Testis (tissue), 3 donors: ENCODE data around the gene NUMA1. TPM values are rescaled to one million over a fixed set of nuclear protein-coding genes. Genes with fewer than 3 reads are reported as not detected.

Source experiments
- DNase-seq: peaks from one replicate; pipeline ENCODE4 v3.0.0-alpha.2; 2019
- H3K27ac ChIP-seq, 2 donors: fragments of 200-600 bp; sonication (generic); one replicate each; pipeline ENCODE4 v1.5.1; 2019
- H3K27me3 ChIP-seq: fragments of 200-600 bp; sonication (generic); one replicate; pipeline ENCODE4 v1.5.1; 2019
- H3K36me3 ChIP-seq: fragments of 200-600 bp; sonication (generic); one replicate; pipeline ENCODE4 v1.5.1; 2017; ENCODE audit warnings: low read depth; ENCODE audit errors: missing control alignments
- H3K4me1 ChIP-seq: fragments of 200-600 bp; sonication (generic); one replicate; pipeline ENCODE4 v1.5.1; 2019
- H3K4me3 ChIP-seq, 2 donors: fragments of 200-600 bp; sonication (generic); one replicate each; pipeline ENCODE4 v1.5.1; 2017 to 2019
- H3K9me3 ChIP-seq: fragments of 200-600 bp; sonication (generic); one replicate; pipeline ENCODE4 v1.5.1; 2017
- POLR2A ChIP-seq: fragments of 450-650 bp; IDR thresholded peaks from one replicate; pipeline ENCODE4 v1.6.1; 2017; ENCODE audit warnings: antibody characterized with exemption, mild to moderate bottlenecking, moderate library complexity
- WGBS, 2 donors: methylation state at CpG; one replicate each; pipeline ENCODE4 v1.1.5; 2018; 5-methylcytosine and 5-hydroxymethylcytosine counted together
- intact Hi-C: fragments of 100-400 bp; cut with DNase I; formaldehyde crosslinking; loops from one replicate; pipeline ENCODE4 v1.15.1; 2023; ENCODE audit warnings: low total_unique reads
- polyA plus RNA-seq: library from polyadenylated mRNA; stranded (reverse); fragments of 350-450 nt; fragmentation: Illumina TruSeq; extraction: RNeasy Lipid Tissue Mini Kit (QIAGEN cat#74804); gene quantifications from one replicate; pipeline ENCODE4 v1.2.3, GENCODE V29; 2014; ENCODE audit warnings: low read depth, low replicate concordance; ENCODE audit not compliant: insufficient read depth
- total RNA-seq, 2 donors: library from RNA; depleted of rRNA; stranded (reverse); fragments of >200 nt; gene quantifications; one replicate each; pipeline ENCODE4 v1.2.3, GENCODE V29; 2016
- TF ChIP-seq, protein P1 (sequence below), 3 experiments: fragments of 450-650 bp in 2 of 3; fragments of 200-600 bp in 1 of 3; sonication (generic) in 1 of 3; IDR thresholded peaks; one replicate each; pipeline ENCODE4 v1.5.1; 2016 to 2019; ENCODE audit warnings: antibody characterized with exemption in 3 of 3, mild to moderate bottlenecking in 2 of 3, moderate library complexity in 1 of 3

Gene NUMA1
- total and polyA plus RNA-seq, 3 donors from 2014 or later: 186 to 470 (median 452) TPM

DNA sequence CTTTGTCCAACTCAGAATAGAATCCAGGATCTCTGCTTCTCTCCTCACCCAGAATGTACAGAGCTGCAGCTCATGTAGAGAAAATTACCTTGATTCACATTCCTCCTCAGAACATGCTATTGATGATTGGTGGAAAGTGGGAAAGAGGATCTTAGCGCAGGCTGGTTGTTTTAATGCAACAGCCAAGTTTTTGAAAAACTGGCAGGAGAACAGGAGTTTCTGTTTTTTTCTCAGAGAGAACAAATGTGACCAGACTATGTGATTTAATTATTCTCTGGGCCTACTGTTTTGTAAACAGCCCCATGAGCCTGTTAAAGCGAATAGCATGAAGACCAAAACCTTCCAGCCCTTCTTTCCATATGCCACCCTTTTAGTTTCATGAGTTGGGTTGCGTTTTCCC is 100.7 kb downstream of the NUMA1 start:
- Histone ChIP-seq H3K36me3 (no peaks in the 10 kb centered on the region), H3K4me1 (no peaks in the 10 kb centered on the region), H3K4me3 (no peak overlapping the region), H3K9me3 (no peaks in the 10 kb centered on the region), H3K27me3 (no peaks in the 10 kb centered on the region), H3K27ac (no peak overlapping the region)
- intact Hi-C loops: no loop called here
- 88 to 93% methylated on average over 3 of the region's 3 CpGs for WGBS, 2 donors
- TF ChIP-seq POLR2A: no peak
- TF ChIP-seq, protein P1, sequence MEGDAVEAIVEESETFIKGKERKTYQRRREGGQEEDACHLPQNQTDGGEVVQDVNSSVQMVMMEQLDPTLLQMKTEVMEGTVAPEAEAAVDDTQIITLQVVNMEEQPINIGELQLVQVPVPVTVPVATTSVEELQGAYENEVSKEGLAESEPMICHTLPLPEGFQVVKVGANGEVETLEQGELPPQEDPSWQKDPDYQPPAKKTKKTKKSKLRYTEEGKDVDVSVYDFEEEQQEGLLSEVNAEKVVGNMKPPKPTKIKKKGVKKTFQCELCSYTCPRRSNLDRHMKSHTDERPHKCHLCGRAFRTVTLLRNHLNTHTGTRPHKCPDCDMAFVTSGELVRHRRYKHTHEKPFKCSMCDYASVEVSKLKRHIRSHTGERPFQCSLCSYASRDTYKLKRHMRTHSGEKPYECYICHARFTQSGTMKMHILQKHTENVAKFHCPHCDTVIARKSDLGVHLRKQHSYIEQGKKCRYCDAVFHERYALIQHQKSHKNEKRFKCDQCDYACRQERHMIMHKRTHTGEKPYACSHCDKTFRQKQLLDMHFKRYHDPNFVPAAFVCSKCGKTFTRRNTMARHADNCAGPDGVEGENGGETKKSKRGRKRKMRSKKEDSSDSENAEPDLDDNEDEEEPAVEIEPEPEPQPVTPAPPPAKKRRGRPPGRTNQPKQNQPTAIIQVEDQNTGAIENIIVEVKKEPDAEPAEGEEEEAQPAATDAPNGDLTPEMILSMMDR (IDR thresholded peaks at IDR 0.05): no peak
- no peak for DNase-seq

DNA sequence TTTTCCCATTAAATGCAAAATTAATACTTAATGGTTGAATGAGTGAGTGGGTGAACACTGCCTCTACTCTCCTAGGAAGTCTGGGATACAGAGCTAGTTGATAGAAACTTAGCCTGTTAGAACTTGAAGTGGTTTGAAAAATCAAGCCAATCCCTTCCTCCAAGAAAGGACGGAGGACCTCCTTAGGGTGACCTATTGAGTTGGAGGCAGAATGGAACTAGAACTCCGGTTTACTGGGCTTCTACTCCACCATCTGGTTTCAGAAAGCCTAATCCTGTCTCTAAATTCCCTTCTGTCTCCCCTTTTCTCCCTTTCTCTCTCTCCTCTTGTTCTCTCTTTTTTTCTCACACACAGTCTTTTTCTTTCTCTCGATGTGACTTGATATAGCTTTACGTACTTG is 101.2 kb downstream of the NUMA1 start:
- no peak for TF ChIP-seq POLR2A
- Histone ChIP-seq H3K9me3 (no peaks in the 10 kb centered on the region), H3K36me3 (no peaks in the 10 kb centered on the region), H3K27ac (no peak overlapping the region), H3K4me1 (no peaks in the 10 kb centered on the region), H3K4me3 (no peak overlapping the region), H3K27me3 (no peaks in the 10 kb centered on the region)
- no peak for DNase-seq
- WGBS, 2 donors: 93 to 95% methylated on average over 4 of the region's 4 CpGs
- intact Hi-C loops: no loop called here

DNA sequence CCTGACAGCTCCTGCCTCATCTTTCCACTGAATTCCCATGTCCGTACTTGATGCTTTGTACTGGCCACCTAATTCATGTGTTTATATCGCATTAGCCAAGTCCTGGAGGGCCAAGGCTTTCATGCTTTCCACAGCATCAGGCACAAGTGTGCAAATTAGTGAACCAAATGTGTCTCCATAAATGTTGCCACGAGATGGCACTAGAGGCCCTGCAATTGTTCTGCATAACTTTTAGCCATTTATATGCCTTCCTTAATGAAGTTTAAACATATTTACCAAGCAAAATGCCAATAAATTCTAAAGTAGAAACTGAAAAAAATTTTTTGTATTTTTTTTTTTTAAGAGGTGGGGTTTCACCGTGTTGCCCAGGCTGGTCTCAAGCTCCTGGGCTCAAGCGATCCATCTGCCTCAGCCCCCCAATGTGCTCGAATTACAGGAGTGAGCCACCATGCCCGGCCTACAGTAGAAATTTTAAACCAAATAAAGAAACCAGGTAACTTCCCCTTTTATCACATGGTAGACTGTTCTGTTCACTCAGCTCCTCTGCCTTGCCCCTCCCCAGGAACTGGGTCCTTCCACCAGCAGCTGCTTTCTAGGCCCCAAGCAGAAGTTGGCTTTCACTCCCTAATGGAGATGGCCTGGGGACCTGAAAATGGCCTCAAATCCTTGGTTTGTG is 102.5 kb downstream of the NUMA1 start:
- intact Hi-C loops: no loop called here
- WGBS, 2 donors: 59 to 70% methylated on average over 7 of the region's 7 CpGs
- H3K27me3 ChIP-seq: no peaks in the 10 kb centered on the region
- no peak overlapping the region for H3K27ac ChIP-seq
- H3K36me3 ChIP-seq: no peaks in the 10 kb centered on the region
- TF ChIP-seq, protein P1 (IDR thresholded peaks at IDR 0.05): peak; percentile 51 to 73 (median 71)
- no peak for TF ChIP-seq POLR2A
- no peaks in the 10 kb centered on the region for H3K4me1 ChIP-seq
- peak; percentile 72 for DNase-seq
- H3K4me3 ChIP-seq: no peak overlapping the region
- no peaks in the 10 kb centered on the region for H3K9me3 ChIP-seq

GRCh38 chr11:71977090-71977489 is 103.3 kb downstream of the NUMA1 start:
- no peak overlapping the region for H3K4me3 ChIP-seq
- no peaks in the 10 kb centered on the region for H3K36me3 ChIP-seq
- no peaks in the 10 kb centered on the region for H3K4me1 ChIP-seq
- no peaks in the 10 kb centered on the region for H3K9me3 ChIP-seq
- 67 to 77% methylated on average over 1 of the region's 1 CpG for WGBS, 2 donors
- no peak for DNase-seq
- TF ChIP-seq, protein P1 (IDR thresholded peaks at IDR 0.05): no peak
- TF ChIP-seq POLR2A: no peak
- H3K27ac ChIP-seq: no peak overlapping the region
- H3K27me3 ChIP-seq: no peaks in the 10 kb centered on the region
- intact Hi-C loops: no loop called here

DNA sequence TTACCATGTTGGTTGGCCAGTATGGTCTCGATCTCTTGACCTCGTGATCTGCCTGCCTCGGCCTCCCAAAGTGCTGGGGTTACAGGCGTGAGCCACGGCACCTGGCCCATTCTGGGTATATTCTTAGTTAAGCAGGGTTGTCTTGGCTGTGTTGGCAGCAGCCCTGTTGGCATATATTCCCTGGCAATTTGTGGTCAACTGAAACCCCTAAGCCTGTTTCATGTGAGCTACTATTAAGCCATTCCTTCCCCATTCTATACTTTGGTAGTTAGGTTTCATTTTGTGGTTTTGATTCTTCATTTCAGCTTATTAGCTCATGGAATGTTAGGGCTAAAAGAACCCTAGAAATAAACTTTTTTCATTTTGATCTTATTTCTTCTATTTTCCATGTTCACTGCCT is 103.8 kb downstream of the NUMA1 start:
- H3K4me1 ChIP-seq: no peaks in the 10 kb centered on the region
- no peaks in the 10 kb centered on the region for H3K27me3 ChIP-seq
- DNase-seq: no peak
- no peaks in the 10 kb centered on the region for H3K9me3 ChIP-seq
- intact Hi-C loops: no loop called here
- 90 to 91% methylated on average over 5 of the region's 5 CpGs for WGBS, 2 donors
- H3K36me3 ChIP-seq: no peaks in the 10 kb centered on the region
- no peak overlapping the region for H3K27ac ChIP-seq
- no peak overlapping the region for H3K4me3 ChIP-seq
- TF ChIP-seq, protein P1 (IDR thresholded peaks at IDR 0.05): no peak
- no peak for TF ChIP-seq POLR2A
